Peyer's patch (tissue), 4 donors: Measurements from ENCODE around the gene SCUBE3. TPM values are rescaled to one million over a fixed set of nuclear protein-coding genes. Genes with fewer than 3 reads are reported as not detected.

ENCODE experiments used
- DNase-seq, 3 donors: peaks; one replicate each; pipeline ENCODE4 v3.0.0-alpha.2; 2017 to 2019
- H3K27ac ChIP-seq, 4 donors: fragments of 200-600 bp; sonication (generic); one replicate each; pipeline ENCODE4 v1.5.1; 2016 to 2019
- H3K27me3 ChIP-seq, 2 donors: fragments of 200-600 bp; sonication (generic); one replicate each; pipeline ENCODE4 v1.5.1; 2019
- H3K36me3 ChIP-seq, 3 donors: fragments of 200-600 bp; sonication (generic); one replicate each; pipeline ENCODE4 v1.5.1; 2016 to 2019
- H3K4me1 ChIP-seq, 4 donors: fragments of 200-600 bp; sonication (generic); one replicate each; pipeline ENCODE4 v1.5.1; 2016 to 2019
- H3K4me3 ChIP-seq, 4 donors: fragments of 200-600 bp; sonication (generic); 1 replicate in 3 of 4; 2 replicates in 1 of 4; pipeline ENCODE4 v1.5.1; 2016 to 2019; ENCODE audit warnings: mild to moderate bottlenecking in 1 of 4
- H3K9me3 ChIP-seq, 4 donors: fragments of 200-600 bp; sonication (generic); one replicate each; pipeline ENCODE4 v1.5.1; 2016 to 2019; ENCODE audit warnings: mild to moderate bottlenecking in 1 of 4
- POLR2A ChIP-seq, 2 donors: fragments of 450-650 bp; IDR thresholded peaks; one replicate each; pipeline ENCODE4 v1.5.1; 2017; ENCODE audit warnings: antibody characterized with exemption in 2 of 2, mild to moderate bottlenecking in 2 of 2, moderate library complexity in 2 of 2
- total RNA-seq, 4 donors: library from RNA; depleted of rRNA; stranded (reverse); fragments of >200 nt; gene quantifications; one replicate each; pipeline ENCODE4 v1.1.0, GENCODE V29; 2016
- TF ChIP-seq, protein P1 (sequence below), 6 experiments: fragments of 450-650 bp in 4 of 6; fragments of 200-600 bp in 2 of 6; sonication (generic) in 1 of 6; IDR thresholded peaks; one replicate each; pipeline ENCODE4 v1.5.1; 2017 to 2019; ENCODE audit warnings: antibody characterized with exemption in 6 of 6, mild to moderate bottlenecking in 3 of 6, moderate library complexity in 1 of 6

The SCUBE3 gene
- total RNA-seq, 4 donors from 2014 or later = not detected

DNA sequence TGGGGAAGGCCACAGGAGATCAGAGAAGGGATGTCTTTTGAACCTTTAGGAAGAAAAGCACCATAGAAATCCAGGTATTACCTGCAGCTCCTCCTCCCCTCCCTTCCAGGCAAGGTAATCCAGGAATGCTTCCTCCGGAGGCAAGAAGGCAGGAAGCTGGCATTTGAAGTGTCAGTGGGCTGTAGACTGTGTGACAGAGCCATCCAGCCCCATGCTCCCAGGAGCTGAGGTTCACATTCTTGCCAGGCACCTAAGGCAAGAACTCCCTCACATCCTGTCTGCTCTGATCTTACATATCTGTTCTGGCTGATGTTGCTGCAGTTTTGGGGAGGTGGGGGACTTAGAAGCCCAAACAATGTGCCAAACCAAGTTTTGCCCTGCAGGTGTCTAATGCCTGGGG is 27.8 kb upstream of the SCUBE3 start:
- no peaks in the 10 kb centered on the region for H3K36me3 ChIP-seq
- TF ChIP-seq, protein P1, sequence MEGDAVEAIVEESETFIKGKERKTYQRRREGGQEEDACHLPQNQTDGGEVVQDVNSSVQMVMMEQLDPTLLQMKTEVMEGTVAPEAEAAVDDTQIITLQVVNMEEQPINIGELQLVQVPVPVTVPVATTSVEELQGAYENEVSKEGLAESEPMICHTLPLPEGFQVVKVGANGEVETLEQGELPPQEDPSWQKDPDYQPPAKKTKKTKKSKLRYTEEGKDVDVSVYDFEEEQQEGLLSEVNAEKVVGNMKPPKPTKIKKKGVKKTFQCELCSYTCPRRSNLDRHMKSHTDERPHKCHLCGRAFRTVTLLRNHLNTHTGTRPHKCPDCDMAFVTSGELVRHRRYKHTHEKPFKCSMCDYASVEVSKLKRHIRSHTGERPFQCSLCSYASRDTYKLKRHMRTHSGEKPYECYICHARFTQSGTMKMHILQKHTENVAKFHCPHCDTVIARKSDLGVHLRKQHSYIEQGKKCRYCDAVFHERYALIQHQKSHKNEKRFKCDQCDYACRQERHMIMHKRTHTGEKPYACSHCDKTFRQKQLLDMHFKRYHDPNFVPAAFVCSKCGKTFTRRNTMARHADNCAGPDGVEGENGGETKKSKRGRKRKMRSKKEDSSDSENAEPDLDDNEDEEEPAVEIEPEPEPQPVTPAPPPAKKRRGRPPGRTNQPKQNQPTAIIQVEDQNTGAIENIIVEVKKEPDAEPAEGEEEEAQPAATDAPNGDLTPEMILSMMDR (IDR thresholded peaks at IDR 0.05) = no peak
- TF ChIP-seq POLR2A (IDR thresholded peaks at IDR 0.05) = no peak
- H3K9me3 ChIP-seq = no peaks in the 10 kb centered on the region
- no peak overlapping the region for H3K27ac ChIP-seq
- no peak overlapping the region for H3K4me3 ChIP-seq
- no peak for DNase-seq
- H3K27me3 ChIP-seq = no peaks in the 10 kb centered on the region
- H3K4me1 ChIP-seq = peaks cover 0 to 7% (median 0%) of the 10 kb centered on the region in 4 donors

DNA sequence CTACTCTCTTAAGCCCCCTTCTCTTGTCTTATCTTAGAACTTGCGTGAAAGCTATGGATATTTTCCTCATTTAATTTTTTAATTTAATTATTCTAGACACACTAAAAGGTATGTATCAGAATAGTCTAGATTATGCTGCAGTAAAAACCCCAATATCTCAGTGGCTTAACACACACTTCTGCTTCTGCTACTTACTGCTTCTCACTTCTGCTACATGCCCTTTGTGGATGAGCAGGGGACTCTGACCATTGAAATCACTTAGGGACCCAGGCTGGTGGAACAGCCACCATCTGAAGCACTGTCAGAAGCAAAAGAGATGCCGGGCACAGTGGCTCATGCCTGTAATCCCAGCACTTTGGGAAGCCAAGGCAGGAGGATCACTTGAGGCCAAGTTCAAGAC is 27.2 kb upstream of the SCUBE3 start:
- TF ChIP-seq, protein P1 (IDR thresholded peaks at IDR 0.05) = no peak
- TF ChIP-seq POLR2A (IDR thresholded peaks at IDR 0.05) = no peak
- Histone ChIP-seq H3K27me3 (no peaks in the 10 kb centered on the region), H3K9me3 (no peaks in the 10 kb centered on the region), H3K27ac (no peak overlapping the region), H3K36me3 (no peaks in the 10 kb centered on the region), H3K4me1 (peaks cover 0 to 2% (median 0%) of the 10 kb centered on the region in 4 donors), H3K4me3 (no peak overlapping the region)
- no peak for DNase-seq

DNA sequence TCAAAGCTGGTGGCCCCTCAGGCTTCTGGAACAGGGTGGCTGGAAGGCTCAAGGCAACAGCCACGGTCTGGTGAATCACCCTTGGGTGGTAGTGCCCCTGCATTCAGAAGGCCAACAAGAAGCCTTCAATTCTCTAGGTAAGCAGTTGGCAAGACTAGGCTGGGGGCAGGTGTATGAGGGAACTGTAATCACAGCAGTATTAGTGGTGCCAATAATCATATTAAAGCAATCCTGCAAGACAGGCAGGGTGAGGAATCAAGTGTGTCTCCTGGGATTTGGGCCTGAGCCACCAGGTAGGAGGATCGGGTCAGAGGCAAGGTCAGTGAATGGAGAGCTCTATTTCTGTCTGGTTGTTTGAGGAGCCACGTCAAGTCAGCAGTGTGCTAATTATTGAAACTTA is 24.9 kb upstream of the SCUBE3 start:
- H3K9me3 ChIP-seq = no peaks in the 10 kb centered on the region
- DNase-seq = no peak
- H3K27me3 ChIP-seq = no peaks in the 10 kb centered on the region
- H3K27ac ChIP-seq = no peak overlapping the region
- H3K36me3 ChIP-seq = no peaks in the 10 kb centered on the region
- H3K4me1 ChIP-seq = no peaks in the 10 kb centered on the region
- H3K4me3 ChIP-seq = no peak overlapping the region
- TF ChIP-seq POLR2A (IDR thresholded peaks at IDR 0.05) = no peak
- TF ChIP-seq, protein P1 (IDR thresholded peaks at IDR 0.05) = no peak

DNA sequence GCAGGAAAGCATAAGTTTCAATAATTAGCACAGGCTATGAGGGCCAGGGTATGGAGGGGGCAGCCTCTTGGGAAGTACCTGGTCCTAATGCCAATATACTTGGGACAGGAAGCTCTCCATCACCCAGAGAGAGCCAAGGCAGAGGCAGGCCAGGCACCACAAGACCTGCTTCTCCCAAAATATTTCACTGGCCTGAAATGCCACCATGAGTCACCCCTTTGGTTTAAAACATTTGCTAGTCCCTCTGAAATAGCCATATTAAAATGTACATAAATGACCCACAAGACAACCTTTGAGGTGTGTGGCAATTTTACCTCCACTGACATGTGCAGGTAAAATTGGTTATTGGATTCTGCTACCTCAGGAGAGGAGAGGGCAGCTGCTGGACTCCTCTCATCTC is 23.4 kb upstream of the SCUBE3 start:
- no peaks in the 10 kb centered on the region for H3K4me1 ChIP-seq
- no peak overlapping the region for H3K27ac ChIP-seq
- H3K36me3 ChIP-seq = no peaks in the 10 kb centered on the region
- DNase-seq = no peak
- TF ChIP-seq, protein P1 (IDR thresholded peaks at IDR 0.05) = no peak
- TF ChIP-seq POLR2A (IDR thresholded peaks at IDR 0.05) = no peak
- H3K4me3 ChIP-seq = no peak overlapping the region
- H3K9me3 ChIP-seq = no peaks in the 10 kb centered on the region
- H3K27me3 ChIP-seq = no peaks in the 10 kb centered on the region

DNA sequence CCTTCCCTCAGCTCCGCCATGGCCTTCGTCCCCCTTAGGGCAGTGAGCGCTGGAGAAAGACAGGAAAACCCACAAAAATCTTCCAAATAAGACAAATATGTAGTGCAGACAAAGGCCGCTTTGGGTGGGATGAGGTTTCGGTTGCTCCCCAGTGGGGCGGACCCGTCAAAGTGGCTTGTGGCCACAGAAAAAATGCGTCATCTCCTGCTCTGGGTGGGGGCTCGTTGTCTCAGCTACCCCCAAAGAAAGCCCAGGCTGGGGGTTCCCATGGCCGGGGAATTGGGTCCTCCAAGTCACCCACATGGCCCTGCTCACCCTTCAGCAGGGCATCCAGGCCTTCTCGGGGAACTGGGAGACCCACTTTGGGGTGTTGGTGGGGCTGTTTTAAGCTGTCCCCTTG is 21.9 kb upstream of the SCUBE3 start:
- H3K9me3 ChIP-seq = no peaks in the 10 kb centered on the region
- no peaks in the 10 kb centered on the region for H3K36me3 ChIP-seq
- TF ChIP-seq POLR2A (IDR thresholded peaks at IDR 0.05) = no peak
- TF ChIP-seq, protein P1 (IDR thresholded peaks at IDR 0.05) = no peak
- H3K27me3 ChIP-seq = no peaks in the 10 kb centered on the region
- H3K4me1 ChIP-seq = no peaks in the 10 kb centered on the region
- H3K4me3 ChIP-seq = no peak overlapping the region
- no peak overlapping the region for H3K27ac ChIP-seq
- DNase-seq = no peak

DNA sequence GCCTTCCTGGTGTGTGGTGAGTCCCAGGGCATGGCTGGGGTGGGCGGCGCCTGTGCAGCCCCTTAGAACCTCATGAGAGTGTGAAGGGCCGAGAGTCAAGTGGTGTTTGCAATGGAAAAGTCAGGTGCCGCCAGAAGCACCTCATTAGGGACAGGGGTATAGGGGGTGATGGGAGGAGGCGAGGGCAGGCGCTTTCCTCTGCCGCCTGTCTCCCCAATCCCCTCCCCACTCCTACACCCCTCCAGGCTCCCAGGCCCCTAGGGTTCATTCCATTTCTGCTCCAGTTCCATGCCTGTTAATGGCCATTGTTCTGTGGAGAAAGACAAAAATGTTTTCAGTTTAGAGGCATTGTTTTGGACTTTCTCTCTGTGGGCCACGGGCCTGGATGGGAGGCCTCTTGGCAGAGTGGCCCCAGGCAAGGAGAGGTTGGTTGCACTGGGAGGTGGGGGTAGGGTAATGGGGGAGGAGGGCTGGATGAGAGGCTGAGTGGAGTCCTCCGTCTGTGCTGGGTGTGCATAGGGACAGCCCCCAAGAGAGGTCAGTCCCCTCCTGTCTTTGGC is 21.4 kb upstream of the SCUBE3 start:
- TF ChIP-seq, protein P1 (IDR thresholded peaks at IDR 0.05) = no peak
- no peak for TF ChIP-seq POLR2A (IDR thresholded peaks at IDR 0.05)

More for the DNA sequence above, 21.4 kb upstream of the SCUBE3 start:
- Histone ChIP-seq H3K9me3 (no peaks in the 10 kb centered on the region), H3K4me3 (no peak overlapping the region), H3K27me3 (no peaks in the 10 kb centered on the region), H3K4me1 (no peaks in the 10 kb centered on the region), H3K36me3 (no peaks in the 10 kb centered on the region), H3K27ac (no peak overlapping the region)
- no peak for DNase-seq
